Activated naive CD4-positive, alpha-beta T cell treated with Interleukin-2 at 50 U/mL for 16 hours (primary cell): Measurements from ENCODE around the gene CCDC192.
"Not testable (repeated sequence)": the region's sequence is repeated elsewhere in the genome, so short reads cannot be mapped to it uniquely, and the experiment has no call there.

Experiments
- DNase-seq: peaks from one replicate; pipeline ENCODE4 v3.0.0-alpha.2; 2020

Gene CCDC192

DNA sequence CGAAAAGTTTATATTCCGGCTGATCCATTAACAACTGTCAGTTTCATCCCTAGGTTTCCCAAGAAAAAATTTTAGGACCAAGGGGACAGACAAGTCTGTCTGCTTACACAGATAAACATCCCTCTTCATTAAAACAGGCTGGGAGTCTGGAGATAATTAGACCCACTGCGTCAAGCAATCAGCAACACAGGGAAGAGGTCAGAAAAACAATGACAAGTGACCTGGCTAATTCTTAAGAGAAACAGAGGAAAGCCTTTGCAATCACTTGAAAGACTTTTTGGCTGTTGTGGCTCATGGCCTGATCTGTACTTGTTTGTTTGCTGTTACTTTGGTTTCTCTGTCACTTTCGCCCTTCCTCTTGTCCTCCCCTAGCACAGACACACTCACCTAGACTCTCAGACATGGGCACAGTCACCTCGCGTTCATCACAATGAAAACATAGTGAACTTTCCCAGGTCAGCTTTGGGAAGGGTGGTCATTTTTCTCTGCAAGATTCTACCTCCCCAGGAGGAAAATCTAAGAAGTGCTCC, 2.9 kb upstream of the CCDC192 start:
- no peak for DNase-seq

DNA sequence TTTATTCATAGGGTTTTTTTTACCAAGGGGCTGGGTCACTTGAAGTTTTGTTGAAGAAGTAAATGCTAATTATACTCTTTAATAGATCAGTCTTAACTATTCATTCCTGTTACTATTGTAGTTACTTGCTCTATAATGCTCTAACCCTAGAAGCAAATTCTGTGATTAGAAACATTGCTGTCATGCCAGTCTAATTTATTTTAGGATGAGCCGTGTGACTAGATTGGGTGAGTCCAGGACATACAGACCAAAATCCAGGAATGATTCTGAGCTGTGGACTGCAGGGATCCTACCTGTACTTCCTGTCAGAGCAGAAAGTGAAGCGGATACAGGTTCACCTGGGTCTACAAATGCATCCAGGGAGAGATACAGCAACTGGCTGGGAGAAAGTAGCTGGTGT, 757 bp upstream of the CCDC192 start:
- no peak for DNase-seq

DNA sequence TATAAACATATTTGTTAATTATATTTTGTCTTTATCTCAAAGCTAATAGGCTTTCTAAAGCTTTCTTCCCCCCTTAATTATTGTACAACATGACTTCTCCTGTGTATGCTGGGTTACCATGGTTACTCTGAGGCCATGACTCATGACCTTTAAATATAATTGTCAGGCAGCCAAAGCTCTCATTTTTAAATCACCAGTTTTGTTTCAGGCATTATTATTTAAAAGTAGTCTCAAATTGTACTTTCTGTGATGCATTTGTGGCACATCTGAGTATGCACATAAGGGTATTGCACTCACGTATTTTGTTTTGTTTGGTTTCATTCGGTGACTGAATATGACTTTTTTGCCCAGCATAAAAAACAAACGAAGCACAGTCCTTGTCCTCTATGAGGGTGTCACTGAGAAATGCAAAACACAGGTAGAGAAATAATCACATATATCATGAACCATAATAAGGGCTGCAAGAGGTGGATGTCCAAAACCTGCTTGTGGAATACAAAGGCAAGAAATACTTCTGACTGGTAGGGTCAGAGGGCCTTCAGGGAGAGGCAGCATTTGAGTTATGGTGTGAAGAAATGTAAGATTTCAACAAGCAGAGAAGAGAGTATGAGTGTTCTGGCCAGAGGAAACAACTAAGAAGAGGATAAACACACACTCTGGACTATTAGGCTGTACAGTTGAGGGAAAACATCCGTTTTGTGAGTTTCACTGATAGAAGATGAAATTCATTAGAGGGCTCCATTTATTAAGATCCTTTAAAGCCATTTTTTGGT, 2.1 kb downstream of the CCDC192 start:
- no peak for DNase-seq

DNA sequence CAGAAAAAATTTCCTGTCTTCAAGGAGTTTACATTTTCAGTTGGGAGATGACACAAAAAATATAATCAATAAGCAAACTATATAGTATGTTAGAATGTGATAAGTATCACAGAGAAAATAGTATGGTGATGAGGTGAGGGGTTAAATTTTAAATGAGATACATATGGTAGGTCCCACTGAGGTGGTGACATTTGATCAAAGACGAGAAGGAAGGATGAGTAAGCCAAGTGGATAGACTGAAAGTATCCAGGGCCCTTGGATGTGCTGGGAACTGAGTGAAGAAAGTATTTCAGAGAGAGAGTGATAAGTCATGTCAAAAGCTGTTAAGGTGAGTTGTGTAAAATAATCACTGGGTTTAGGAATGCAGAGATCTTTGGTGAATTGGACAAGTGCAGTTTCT, 3.5 kb downstream of the CCDC192 start:
- no peak for DNase-seq

DNA sequence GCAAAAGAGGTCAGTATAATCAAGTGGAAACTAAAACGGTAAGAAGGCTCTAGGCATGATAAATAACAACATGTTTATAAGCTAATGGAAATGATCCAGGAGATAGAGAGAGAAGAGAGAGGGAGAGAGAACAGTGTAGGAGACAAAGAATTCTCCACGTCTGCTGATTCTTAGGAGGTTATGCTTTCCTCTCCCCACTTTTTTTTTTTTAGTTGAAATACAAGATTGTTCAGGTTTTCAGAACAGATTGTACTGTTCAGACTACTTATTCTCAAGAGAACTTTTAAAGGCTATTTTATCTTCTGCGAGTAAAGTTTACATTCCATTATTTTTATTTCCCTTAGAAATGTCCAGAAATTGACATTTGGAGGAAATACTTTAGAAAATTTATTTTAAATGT, 4.0 kb downstream of the CCDC192 start:
- DNase-seq, result no peak

DNA sequence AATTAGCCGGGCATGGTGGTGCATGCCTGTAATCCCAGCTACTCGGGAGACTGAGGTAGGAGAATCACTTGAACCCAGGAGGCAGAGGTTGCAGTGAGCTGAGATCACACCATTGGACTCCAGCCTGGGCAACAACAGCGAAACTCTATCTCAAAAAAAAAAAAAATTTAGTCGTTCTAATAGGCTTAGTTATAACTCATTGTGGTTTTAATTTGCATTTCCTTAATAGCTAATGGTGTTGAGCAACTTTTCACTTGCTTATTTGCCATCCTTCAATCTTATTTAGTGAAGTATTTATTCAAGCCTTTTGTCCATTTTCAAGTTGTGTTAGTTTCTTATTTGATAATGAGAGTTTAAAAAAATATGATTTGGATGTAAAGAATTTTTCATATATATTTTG, 9.9 kb downstream of the CCDC192 start:
- DNase-seq, result not testable (repeated sequence)

DNA sequence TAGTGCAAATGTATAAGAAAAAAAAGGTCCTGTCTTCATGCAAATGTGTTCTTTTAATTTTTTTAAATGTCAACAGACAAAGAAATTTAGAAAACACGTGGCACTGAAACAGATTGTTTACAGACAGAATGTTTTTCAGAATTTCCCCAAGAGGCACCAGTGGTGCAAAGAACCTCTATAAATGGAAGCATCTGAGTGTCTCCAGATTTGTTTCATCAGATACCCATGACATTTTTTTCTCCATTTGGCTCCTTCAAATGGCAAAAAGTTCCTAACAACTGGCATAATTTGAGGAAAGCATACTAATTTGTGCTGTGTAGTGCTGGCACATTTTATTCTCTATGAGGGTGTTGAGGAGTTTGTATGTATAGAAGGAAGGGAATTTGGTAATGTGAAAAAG, 15.0 kb downstream of the CCDC192 start:
- no peak for DNase-seq

DNA sequence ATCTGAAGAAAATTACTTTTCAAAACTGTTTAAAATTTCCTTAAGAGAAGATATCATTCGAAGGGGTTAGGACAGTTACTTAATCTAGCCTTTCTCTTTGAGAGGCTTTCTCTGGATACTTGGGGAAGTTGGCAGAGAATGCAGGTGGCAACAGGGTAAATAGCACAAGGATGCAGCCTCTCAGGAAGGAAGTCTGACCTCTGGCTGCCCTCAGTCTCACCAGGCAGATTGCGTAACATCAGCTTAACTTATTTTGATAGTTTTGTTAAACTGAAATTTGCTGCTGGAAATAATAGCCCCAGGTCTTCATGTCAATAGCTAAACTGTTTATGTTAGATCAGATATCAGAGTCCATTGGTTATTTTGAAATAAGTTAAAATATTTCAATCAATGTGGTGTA, 20.4 kb downstream of the CCDC192 start:
- no peak for DNase-seq

DNA sequence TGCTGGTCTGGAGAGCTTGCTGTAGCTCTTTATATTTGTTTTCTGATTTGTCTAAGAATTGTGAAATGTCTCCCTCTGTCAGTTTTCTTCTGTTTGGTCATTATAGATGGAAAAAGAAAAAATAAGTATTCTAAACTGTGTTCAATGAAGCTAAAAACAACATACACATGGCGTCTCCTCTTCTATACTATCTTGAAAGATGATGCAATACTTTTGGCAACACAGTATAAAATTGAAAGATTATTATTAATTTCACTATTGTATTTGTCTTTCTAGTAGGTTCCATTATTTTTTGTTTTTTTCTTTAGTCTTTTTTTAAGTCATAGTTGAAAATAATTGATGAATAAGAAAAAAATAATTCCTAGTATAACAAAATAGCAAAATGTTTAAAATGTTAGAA, 22.5 kb downstream of the CCDC192 start:
- DNase-seq, result no peak

DNA sequence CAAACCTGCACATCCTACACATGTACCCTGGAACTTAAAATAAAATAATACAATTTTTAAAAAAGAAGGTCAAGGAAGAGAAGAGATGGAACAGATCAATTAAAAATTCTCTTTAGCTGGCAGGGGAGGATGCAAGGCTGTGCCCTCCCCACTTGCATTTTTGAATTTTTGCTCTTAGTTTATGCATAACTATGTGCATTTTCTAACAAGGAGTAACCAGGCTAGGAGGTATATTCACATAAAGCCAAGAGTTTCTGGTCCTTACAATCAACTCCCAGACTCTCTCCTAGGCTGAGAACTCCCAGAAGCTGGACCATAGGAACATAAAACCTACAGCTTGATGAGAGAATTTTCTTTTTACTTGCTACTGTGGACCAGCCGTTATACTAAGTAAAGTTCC, 29.8 kb downstream of the CCDC192 start:
- no peak for DNase-seq

DNA sequence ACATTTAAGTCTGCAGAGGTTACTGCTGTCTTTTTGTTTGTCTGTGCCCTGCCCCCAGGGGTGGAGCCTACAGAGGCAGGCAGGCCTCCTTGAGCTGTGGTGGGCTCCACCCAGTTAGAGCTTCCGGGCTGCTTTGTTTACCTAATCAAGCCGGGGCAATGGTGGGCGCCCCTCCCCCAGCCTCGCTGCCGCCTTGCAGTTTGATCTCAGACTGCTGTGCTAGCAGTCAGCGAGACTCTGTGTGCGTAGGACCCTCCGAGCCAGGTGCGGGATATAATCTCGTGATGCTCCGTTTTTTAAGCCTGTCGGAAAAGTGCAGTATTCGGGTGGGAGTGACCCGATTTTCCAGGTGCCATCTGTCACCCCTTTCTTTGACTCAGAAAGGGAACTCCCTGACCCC, 36.2 kb downstream of the CCDC192 start:
- not testable (repeated sequence) for DNase-seq

DNA sequence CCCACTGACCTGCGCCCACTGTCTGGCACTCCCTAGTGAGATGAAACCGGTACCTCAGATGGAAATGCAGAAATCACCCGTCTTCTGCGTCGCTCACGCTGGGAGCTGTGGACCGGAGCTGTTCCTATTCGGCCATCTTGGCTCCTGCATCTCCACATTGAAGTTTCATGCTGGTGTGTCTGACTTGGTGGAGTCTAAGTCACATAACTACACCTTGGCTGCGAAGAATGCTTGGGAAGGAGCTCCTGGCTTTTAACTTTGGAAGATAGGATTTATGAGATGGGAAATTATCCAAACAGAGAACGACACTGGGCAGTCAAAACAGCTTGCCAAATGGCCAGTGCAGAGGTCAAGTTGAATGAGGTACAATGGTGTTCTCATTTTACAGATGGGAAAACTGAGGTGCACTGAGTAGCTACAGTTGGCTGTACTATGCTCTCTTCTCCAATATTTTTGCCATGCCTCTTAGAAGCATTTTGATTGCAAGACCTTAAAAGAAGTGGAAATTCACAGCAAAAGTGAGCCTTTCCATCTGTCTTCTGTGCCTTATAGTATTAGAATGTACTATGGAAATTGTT, 36.7 kb downstream of the CCDC192 start:
- no peak for DNase-seq

DNA sequence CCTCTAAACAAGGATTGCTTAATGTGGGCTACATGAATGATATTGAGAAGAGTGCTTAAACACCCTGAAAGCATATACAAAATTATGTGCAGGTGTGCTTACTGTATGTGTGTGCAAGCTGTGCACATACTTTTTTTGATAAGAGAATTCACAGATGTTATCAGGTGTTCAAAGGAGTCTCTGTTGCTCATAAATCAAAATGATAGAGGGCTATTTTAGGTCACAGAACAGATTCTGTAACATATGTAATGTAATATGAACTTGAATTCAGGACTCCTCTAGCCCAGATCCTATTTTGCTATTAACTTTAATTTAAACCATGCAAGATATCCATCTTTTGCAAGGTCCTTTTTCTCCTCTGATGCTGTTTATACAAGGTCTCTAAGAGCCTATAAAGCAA, 38.2 kb downstream of the CCDC192 start:
- no peak for DNase-seq

DNA sequence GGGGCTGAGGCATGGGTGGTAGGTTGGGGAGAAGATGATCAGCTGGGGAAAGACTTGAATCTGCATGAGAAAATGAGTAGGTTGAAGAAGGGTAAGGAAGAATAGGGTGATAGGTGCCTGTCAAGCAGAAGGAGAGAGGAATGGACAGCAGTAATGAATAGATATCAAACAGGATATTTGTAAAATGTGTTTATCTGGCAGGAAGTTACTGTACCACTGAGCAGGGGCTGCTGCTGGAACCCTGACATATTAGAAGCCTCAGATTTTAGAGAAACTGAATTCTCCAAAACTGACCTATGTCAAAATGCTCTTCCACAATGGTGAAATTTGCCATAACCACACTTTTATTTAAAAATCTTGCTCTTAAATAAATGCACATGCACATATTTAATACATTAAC, 41.0 kb downstream of the CCDC192 start:
- no peak for DNase-seq

DNA sequence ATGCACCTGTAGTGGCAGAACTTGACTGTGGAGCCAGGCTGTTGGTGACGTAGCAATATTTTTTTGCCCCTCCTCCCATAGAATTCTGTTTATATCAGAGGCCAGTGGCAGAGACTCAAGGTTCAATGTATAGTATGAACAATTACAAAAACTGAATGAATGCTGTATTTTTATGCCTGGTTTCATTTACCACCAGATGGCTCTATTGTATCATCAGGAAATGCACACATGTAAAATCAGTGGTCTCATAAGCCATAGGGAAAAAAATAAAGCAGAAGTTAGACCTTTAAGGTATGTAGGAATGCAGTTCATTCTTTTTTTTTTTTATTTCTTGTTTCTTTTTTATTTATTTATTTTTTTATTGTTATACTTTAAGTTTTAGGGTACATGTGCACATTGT, 43.6 kb downstream of the CCDC192 start:
- DNase-seq, result no peak

DNA sequence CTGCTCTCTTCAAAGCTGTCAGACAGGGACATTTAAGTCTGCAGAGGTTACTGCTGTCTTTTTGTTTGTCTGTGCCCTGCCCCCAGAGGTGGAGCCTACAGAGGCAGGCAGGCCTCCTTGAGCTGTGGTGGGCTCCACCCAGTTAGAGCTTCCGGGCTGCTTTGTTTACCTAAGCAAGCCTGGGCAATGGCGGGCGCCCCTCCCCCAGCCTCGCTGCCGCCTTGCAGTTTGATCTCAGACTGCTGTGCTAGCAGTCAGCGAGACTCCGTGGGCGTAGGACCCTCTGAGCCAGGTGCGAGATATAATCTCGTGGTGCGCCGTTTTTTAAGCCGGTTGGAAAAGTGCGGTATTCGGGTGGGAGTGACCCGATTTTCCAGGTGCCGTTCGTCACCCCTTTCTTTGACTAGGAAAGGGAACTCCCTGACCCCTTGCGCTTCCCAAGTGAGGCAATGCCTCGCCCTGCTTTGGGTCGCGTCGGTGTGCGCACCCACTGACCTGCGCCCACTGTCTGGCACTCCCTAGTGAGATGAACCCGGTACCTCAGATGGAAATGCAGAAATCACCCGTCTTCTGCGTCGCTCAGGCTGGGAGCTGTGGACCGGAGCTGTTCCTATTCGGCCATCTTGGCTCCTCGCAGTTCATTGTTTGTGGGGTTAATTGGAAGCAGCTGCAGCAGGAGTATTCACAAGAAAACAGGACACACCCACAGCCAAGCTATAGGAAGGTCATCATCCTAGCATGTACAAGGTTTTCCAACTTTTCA, 49.5 kb downstream of the CCDC192 start:
- not testable (repeated sequence) for DNase-seq

DNA sequence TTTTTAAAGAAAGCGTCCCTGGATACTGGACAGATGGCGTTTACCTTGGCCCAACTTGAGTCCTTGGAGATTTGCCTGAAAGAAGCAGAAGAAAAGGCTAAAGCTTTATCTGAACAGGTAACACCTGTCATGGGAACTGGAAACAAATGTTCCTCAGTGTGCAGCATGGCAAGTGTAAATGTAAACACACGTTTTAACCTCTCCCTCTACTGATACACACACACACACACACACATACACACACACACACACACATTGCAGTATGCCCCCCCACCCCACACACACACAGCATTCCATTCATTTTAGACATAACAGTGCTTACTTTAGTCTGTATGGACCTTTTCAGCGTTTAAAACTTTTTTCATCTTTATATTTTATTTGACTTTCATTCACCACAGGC, 51.1 kb downstream of the CCDC192 start:
- no peak for DNase-seq

DNA sequence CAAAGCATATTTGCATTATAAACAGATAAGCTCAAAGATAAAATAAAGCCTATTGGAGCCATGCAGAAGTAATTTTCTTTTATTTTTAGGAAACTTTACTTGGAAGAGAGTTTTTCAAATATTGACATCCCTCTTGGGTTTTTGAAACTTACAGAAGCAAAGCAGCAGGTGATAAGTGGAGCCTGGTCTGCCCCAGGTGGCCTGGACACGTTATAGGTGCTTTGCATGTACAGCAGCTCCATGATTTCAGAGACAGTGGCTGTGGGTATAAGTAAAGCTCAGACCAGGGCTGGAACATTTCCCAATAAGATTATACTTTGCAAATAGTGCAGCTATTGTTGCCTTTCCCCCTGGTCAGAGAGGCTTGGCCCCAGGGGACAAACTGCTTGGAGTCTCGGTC, 51.5 kb downstream of the CCDC192 start:
- DNase-seq, result no peak

DNA sequence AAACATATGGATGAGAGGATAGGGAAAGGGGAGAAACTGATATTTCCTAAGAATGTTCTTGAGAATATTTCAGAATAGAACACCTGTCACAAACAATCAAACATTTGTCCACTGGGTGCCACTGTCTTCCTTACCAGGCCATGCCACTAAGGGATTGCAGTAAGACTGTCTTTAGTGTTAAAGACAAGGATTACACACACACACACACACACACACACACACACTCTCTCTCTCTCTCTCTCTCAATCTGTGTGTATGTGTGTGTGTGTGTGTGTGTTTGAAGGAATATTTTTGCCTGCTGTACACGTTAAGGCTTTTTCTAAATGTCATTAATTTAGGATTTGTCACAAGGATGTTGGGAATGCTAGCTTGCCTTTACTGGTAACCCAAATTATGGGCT, 54.4 kb downstream of the CCDC192 start:
- DNase-seq, result no peak

DNA sequence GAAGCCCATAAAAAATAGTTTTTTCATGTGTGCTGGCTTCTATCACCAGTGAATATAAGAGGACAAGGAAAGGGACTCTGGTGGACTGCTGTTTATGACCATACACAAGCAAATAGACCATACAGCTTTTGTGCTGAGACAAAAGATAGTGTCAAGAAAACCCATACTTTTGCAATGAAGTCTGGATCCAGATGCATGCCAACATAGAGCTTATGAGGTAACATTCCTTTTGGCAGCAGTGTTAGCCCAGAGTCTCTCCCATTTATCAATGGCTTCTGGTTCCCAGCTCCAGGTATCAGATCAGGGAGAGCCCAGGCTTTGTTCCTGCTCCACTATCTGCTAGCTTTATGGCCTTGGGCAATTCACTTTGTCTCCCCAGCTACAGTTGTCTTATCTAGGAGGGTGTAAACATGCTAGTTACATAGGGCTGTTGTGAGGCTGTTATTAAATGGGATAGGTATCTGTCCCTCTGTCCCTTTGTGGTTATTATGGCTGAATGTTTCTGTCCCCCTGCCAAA, 55.6 kb downstream of the CCDC192 start:
- no peak for DNase-seq

DNA sequence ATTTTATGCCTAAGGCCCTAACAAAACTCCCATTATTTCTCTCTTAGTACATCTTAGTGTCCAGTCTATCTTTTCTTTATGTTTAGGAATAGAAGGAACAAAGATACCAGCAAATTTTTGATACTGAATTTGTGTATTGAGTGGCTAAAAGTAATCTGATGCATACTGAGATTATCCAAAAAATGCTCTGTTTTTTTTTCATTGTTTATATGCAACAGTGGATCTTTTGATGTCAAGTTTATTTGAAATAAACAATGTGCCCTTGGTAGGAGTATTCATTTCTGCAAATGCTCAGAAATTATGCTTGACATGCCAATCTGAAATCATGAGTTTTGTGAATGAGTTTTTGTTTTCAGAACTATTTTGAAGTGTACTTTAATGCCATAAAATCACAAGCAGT, 58.7 kb downstream of the CCDC192 start:
- no peak for DNase-seq

DNA sequence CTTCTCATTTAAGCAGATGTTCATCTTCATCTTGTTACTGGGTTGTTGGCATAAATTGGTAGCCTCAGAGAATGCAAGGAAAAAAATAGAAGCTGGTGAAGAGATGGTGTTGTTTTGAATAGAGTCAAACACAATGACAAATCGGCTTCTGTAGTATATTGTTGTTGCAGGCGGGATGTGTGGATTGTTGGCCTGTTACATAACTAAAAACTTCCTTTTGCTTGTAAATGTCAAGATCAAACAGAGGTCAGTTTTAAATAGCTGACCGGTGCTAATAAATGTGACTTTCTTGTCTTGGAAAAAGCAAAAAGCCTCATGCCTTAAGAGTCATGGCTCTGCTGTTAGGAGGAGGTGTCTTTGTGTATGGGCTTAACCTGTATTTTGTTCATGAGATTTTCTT, 59.2 kb downstream of the CCDC192 start:
- no peak for DNase-seq

DNA sequence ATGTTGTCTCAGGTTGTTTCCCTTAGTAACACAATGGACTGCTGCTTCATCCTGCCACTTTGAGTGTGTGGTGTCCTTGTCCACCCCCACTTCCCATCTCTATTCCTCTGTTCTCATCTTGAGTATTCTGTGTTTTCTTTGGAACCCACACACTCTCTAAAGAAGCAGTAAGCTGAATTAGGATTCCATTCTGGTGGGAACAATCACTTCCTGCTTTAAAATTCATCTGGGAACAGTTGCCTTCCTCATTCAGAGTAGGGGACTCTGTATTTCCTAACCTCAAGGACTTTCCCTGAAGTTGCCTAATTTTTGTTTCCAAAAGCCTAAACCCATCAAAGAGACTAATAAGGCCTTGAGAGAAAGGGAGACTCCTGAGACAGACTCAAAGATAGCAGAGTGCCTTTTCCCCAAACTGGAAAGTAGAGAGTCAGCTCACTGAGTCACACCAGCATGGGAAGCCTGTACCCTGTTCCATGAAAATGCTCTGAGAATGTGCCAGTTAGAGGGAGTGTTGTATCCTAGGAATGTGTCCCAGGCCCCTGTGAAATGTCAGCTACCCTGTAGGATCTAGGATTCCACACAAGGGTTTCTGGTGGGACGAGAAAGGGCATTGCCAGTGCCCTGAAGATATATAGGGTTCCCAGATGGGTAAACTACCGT, 63.6 kb downstream of the CCDC192 start:
- DNase-seq, result no peak
